Stimulated activated CD4-positive, alpha-beta T cell treated with anti-CD3 and anti-CD28 coated beads, Interleukin-4, amount 100 ng/mL, for 1 hour (primary cell): ENCODE data around the gene PHKB.
"Not testable (repeated sequence)": the region's sequence is repeated elsewhere in the genome, so short reads cannot be mapped to it uniquely, and the experiment has no call there.

Source experiments
- DNase-seq: peaks from one replicate; pipeline ENCODE4 v3.0.0-alpha.2; 2020

PHKB gene

GRCh38 chr16:47470211-47470610 is 9.1 kb downstream of the PHKB start:
- DNase-seq: no peak

GRCh38 chr16:47470810-47471209 is 9.7 kb downstream of the PHKB start:
- no peak for DNase-seq

GRCh38 chr16:47473004-47473403 is 11.9 kb downstream of the PHKB start:
- not testable (repeated sequence) for DNase-seq

- DNase-seq: no peak
Measured at GRCh38 chr16:47473792-47474191, 12.7 kb downstream of the PHKB start.

- DNase-seq: no peak
Measured at GRCh38 chr16:47475786-47476185, 14.7 kb downstream of the PHKB start.

GRCh38 chr16:47476654-47477345 is 15.7 kb downstream of the PHKB start:
- no peak for DNase-seq

- DNase-seq: no peak
Measured at GRCh38 chr16:47477679-47478078, 16.5 kb downstream of the PHKB start.

- no peak for DNase-seq
Measured at GRCh38 chr16:47480410-47480809, 19.3 kb downstream of the PHKB start.

- no peak for DNase-seq
Measured at GRCh38 chr16:47481698-47482374, 20.7 kb downstream of the PHKB start.

- DNase-seq: no peak
Measured at GRCh38 chr16:47483616-47484015, 22.5 kb downstream of the PHKB start.

GRCh38 chr16:47486856-47487255 is 25.7 kb downstream of the PHKB start:
- DNase-seq: no peak

- no peak for DNase-seq
Measured at GRCh38 chr16:47488051-47488450, 26.9 kb downstream of the PHKB start.

GRCh38 chr16:47490471-47490870 is 29.3 kb downstream of the PHKB start:
- DNase-seq: no peak

- no peak for DNase-seq
Measured at GRCh38 chr16:47492036-47492427, 30.9 kb downstream of the PHKB start.

- DNase-seq: no peak
Measured at GRCh38 chr16:47492428-47493377, 31.6 kb downstream of the PHKB start.

- no peak for DNase-seq
Measured at GRCh38 chr16:47493381-47494337, 32.5 kb downstream of the PHKB start.

- no peak for DNase-seq
Measured at GRCh38 chr16:47499080-47499699, 38.1 kb downstream of the PHKB start.

- DNase-seq: no peak
Measured at GRCh38 chr16:47499700-47500264, 38.7 kb downstream of the PHKB start.

GRCh38 chr16:47503936-47504335 is 42.8 kb downstream of the PHKB start:
- no peak for DNase-seq

GRCh38 chr16:47504599-47504998 is 43.5 kb downstream of the PHKB start:
- DNase-seq: no peak

- DNase-seq: no peak
Measured at GRCh38 chr16:47506800-47507199, 45.7 kb downstream of the PHKB start.

GRCh38 chr16:47507701-47508100 is 46.6 kb downstream of the PHKB start:
- DNase-seq: no peak
